ENCODE measurements around the gene CCL7. TPM values are rescaled to one million over a fixed set of nuclear protein-coding genes. Genes with fewer than 3 reads are reported as not detected.

CCL7 gene
- total RNA-seq, 1 donor from 2014 or later, result not detected

Other genes starting within 250 kb of the CCL7 start
- gene CCL2, start 14.9 kb upstream of the CCL7 start, total RNA-seq, result 0.32 and 2.1 TPM in 2 replicates
- gene CCL11, start 15.5 kb downstream of the CCL7 start, total RNA-seq, result not detected in 2 replicates
- gene CCL8, start 49.2 kb downstream of the CCL7 start, total RNA-seq, result not detected in 2 replicates
- not detected in 2 replicates for gene CCL13, start 86.3 kb downstream of the CCL7 start, total RNA-seq
- gene CCL1, start 93.0 kb downstream of the CCL7 start, total RNA-seq, result not detected in 2 replicates